ENCODE measurements around the gene TGM3. TPM values are rescaled to one million over a fixed set of nuclear protein-coding genes. Genes with fewer than 3 reads are reported as not detected.

TGM3 gene
- total RNA-seq, 2 donors from 2014 or later, result 0.23 to 1.8 TPM

- intact Hi-C loops (cut with DNase I), result no loop called here
- Histone ChIP-seq H3K36me3 (no peaks in the 10 kb centered on the region), H3K27ac (no peak overlapping the region), H3K4me3 (no peak overlapping the region), H3K27me3 (replicated peaks; ENCODE audit: insufficient read depth) (no peaks in the 10 kb centered on the region), H3K4me1 (replicated peaks) (no peaks in the 10 kb centered on the region), H3K9me3 (no peaks in the 10 kb centered on the region)
- no peak for TF ChIP-seq CTCF (IDR thresholded peaks at IDR 0.05)
- TF ChIP-seq POLR2AphosphoS5 (IDR thresholded peaks at IDR 0.05), result no peak
- TF ChIP-seq POLR2A (IDR thresholded peaks at IDR 0.05), result no peak
- no peak for DNase-seq (ENCODE audit: low spot score)
- WGBS, result 92% methylated on average over 5 of the region's 5 CpGs
These were observed 35.3 kb downstream of the TGM3 start for GRCh38 chr20:2331106-2331505.

GRCh38 chr20:2331901-2332565 is 36.2 kb downstream of the TGM3 start:
- Histone ChIP-seq H3K27me3 (replicated peaks; ENCODE audit: insufficient read depth) (no peaks in the 10 kb centered on the region), H3K4me3 (no peak overlapping the region), H3K27ac (no peak overlapping the region), H3K9me3 (no peaks in the 10 kb centered on the region), H3K36me3 (no peaks in the 10 kb centered on the region), H3K4me1 (replicated peaks) (no peaks in the 10 kb centered on the region)
- intact Hi-C loops (cut with DNase I), result no loop called here
- no peak for DNase-seq (ENCODE audit: low spot score)
- TF ChIP-seq POLR2AphosphoS5 (IDR thresholded peaks at IDR 0.05) (no peak), POLR2A (IDR thresholded peaks at IDR 0.05) (no peak), CTCF (IDR thresholded peaks at IDR 0.05) (no peak)
- WGBS, result 92% methylated on average over 17 of the region's 17 CpGs

GRCh38 chr20:2332711-2333110 is 36.9 kb downstream of the TGM3 start:
- no peaks in the 10 kb centered on the region for H3K27me3 ChIP-seq (replicated peaks; ENCODE audit: insufficient read depth)
- H3K27ac ChIP-seq, result no peak overlapping the region
- intact Hi-C loops (cut with DNase I), result no loop called here
- DNase-seq (ENCODE audit: low spot score), result no peak
- H3K36me3 ChIP-seq, result no peaks in the 10 kb centered on the region
- H3K4me3 ChIP-seq, result no peak overlapping the region
- WGBS, result 51% methylated on average over 4 of the region's 4 CpGs
- TF ChIP-seq POLR2AphosphoS5 (IDR thresholded peaks at IDR 0.05), result no peak
- TF ChIP-seq POLR2A (IDR thresholded peaks at IDR 0.05), result no peak
- TF ChIP-seq CTCF (IDR thresholded peaks at IDR 0.05), result no peak
- no peaks in the 10 kb centered on the region for H3K4me1 ChIP-seq (replicated peaks)
- H3K9me3 ChIP-seq, result no peaks in the 10 kb centered on the region

- no peaks in the 10 kb centered on the region for H3K9me3 ChIP-seq
- DNase-seq (ENCODE audit: low spot score), result no peak
- TF ChIP-seq CTCF (IDR thresholded peaks at IDR 0.05), result no peak
- no peak for TF ChIP-seq POLR2A (IDR thresholded peaks at IDR 0.05)
- no peak for TF ChIP-seq POLR2AphosphoS5 (IDR thresholded peaks at IDR 0.05)
- intact Hi-C loops (cut with DNase I), result no loop called here
- H3K4me1 ChIP-seq (replicated peaks), result no peaks in the 10 kb centered on the region
- no peak overlapping the region for H3K4me3 ChIP-seq
- H3K27me3 ChIP-seq (replicated peaks; ENCODE audit: insufficient read depth), result no peaks in the 10 kb centered on the region
- no peak overlapping the region for H3K27ac ChIP-seq
- H3K36me3 ChIP-seq, result no peaks in the 10 kb centered on the region
- WGBS, result 84% methylated on average over 6 of the region's 6 CpGs
These were observed 38.0 kb downstream of the TGM3 start for GRCh38 chr20:2333821-2334220.
